H9 (cell line): ENCODE measurements around the gene CACTIN. TPM values are rescaled to one million over a fixed set of nuclear protein-coding genes. Genes with fewer than 3 reads are reported as not detected.

Experiments used
- DNase-seq: peaks from one replicate; pipeline ENCODE4 v3.0.0-alpha.2; 2017
- H2AFZ ChIP-seq: one replicate; pipeline ENCODE4 v1.6.1; 2013; ENCODE audit warnings: mild to moderate bottlenecking, low read length, control low read depth, moderate library complexity
- H2AK5ac ChIP-seq: 2 replicates; pipeline ENCODE4 v1.6.1; 2013; ENCODE audit warnings: low read length, control low read depth, mixed read lengths; ENCODE audit not compliant: insufficient read length
- H2BK120ac ChIP-seq: one replicate; pipeline ENCODE4 v1.6.1; 2013; ENCODE audit warnings: low read depth, mild to moderate bottlenecking, low read length, control low read depth, inconsistent platforms; ENCODE audit not compliant: poor library complexity, severe bottlenecking
- H2BK12ac ChIP-seq: 2 replicates; pipeline ENCODE4 v1.6.1; 2013; ENCODE audit warnings: low read length, control low read depth, mixed read lengths, low read depth; ENCODE audit not compliant: insufficient read length
- H2BK15ac ChIP-seq: 2 replicates; pipeline ENCODE4 v1.6.1; 2013; ENCODE audit warnings: low read depth, low read length, control low read depth
- H2BK20ac ChIP-seq: one replicate; pipeline ENCODE4 v1.6.1; 2013; ENCODE audit warnings: low read depth, mild to moderate bottlenecking, low read length, control low read depth, inconsistent platforms; ENCODE audit not compliant: poor library complexity, severe bottlenecking
- H2BK5ac ChIP-seq: 2 replicates; pipeline ENCODE4 v1.6.1; 2013; ENCODE audit warnings: low read length, control low read depth, mixed read lengths; ENCODE audit not compliant: insufficient read length
- H3K14ac ChIP-seq: 2 replicates; pipeline ENCODE4 v1.6.1; 2013; ENCODE audit warnings: low read length, control low read depth; ENCODE audit not compliant: insufficient read depth
- H3K18ac ChIP-seq: 2 replicates; pipeline ENCODE4 v1.6.1; 2013; ENCODE audit warnings: low read depth, mild to moderate bottlenecking, mixed read lengths, low read length, control low read depth; ENCODE audit not compliant: insufficient read length
- H3K23ac ChIP-seq: 2 replicates; pipeline ENCODE4 v1.6.1; 2013; ENCODE audit warnings: low read length, control low read depth, mixed read lengths, low read depth; ENCODE audit not compliant: insufficient read length
- H3K23me2 ChIP-seq: 2 replicates; pipeline ENCODE4 v1.6.1; 2013; ENCODE audit warnings: low read depth, mild to moderate bottlenecking, mixed read lengths, low read length, control low read depth; ENCODE audit not compliant: insufficient read length, poor library complexity, severe bottlenecking
- H3K27ac ChIP-seq: 2 replicates; pipeline ENCODE4 v1.5.1; 2013; ENCODE audit warnings: low read length, control low read depth, mixed read lengths, low read depth; ENCODE audit not compliant: insufficient read length
- H3K27me3 ChIP-seq: 2 replicates; pipeline ENCODE4 v1.6.1; 2013; ENCODE audit warnings: low read length, control low read depth, inconsistent platforms; ENCODE audit not compliant: insufficient read depth
- H3K4ac ChIP-seq: 2 replicates; pipeline ENCODE4 v1.6.1; 2013; ENCODE audit warnings: low read depth, mild to moderate bottlenecking, control low read depth, inconsistent platforms, low read length, moderate library complexity
- H3K4me1 ChIP-seq: 2 replicates; pipeline ENCODE4 v1.6.1; 2013; ENCODE audit warnings: low read length, control low read depth, inconsistent platforms; ENCODE audit not compliant: insufficient read depth
- H3K4me2 ChIP-seq: 2 replicates; pipeline ENCODE4 v1.6.1; 2013; ENCODE audit warnings: low read length, control low read depth, mixed read lengths; ENCODE audit not compliant: insufficient read length, insufficient read depth
- H3K56ac ChIP-seq: 2 replicates; pipeline ENCODE4 v1.6.1; 2013; ENCODE audit warnings: low read depth, mild to moderate bottlenecking, mixed read lengths, low read length, control low read depth; ENCODE audit not compliant: insufficient read length
- H3K79me1 ChIP-seq: 2 replicates; pipeline ENCODE4 v1.6.1; 2013; ENCODE audit warnings: low read depth, mild to moderate bottlenecking, moderate library complexity, low read length, control low read depth, inconsistent platforms; ENCODE audit not compliant: insufficient read depth, poor library complexity, severe bottlenecking
- H3K79me2 ChIP-seq: 2 replicates; pipeline ENCODE4 v1.6.1; 2013; ENCODE audit warnings: low read length, control low read depth, inconsistent platforms; ENCODE audit not compliant: insufficient read depth
- H3K9ac ChIP-seq: 2 replicates; pipeline ENCODE4 v1.6.1; 2013; ENCODE audit warnings: low read length, control low read depth, mixed read lengths; ENCODE audit not compliant: insufficient read length; ENCODE audit errors: extremely low read depth
- H3K9me3 ChIP-seq: one replicate; pipeline ENCODE4 v1.6.1; 2013; ENCODE audit warnings: low read depth, low read length, inconsistent platforms; ENCODE audit not compliant: control insufficient read depth
- H3T11ph ChIP-seq: one replicate; pipeline ENCODE4 v1.6.1; 2013; ENCODE audit warnings: mild to moderate bottlenecking, low read length, control low read depth, inconsistent platforms
- H4K20me1 ChIP-seq: one replicate; pipeline ENCODE4 v1.6.1; 2013; ENCODE audit not compliant: control insufficient read depth, insufficient read length, insufficient read depth
- H4K5ac ChIP-seq: 2 replicates; pipeline ENCODE4 v1.6.1; 2013; ENCODE audit warnings: low read depth, mild to moderate bottlenecking, mixed read lengths, low read length, control low read depth; ENCODE audit not compliant: insufficient read length
- H4K8ac ChIP-seq: replicated peaks from 2 replicates; pipeline ENCODE4 v1.6.1; 2013; ENCODE audit warnings: low read length, control low read depth, mixed read lengths, low read depth; ENCODE audit not compliant: insufficient read length
- H4K91ac ChIP-seq: 2 replicates; pipeline ENCODE4 v1.6.1; 2013; ENCODE audit warnings: low read depth, mild to moderate bottlenecking, moderate library complexity, mixed read lengths, low read length, control low read depth; ENCODE audit not compliant: insufficient read length
- H3K27ac Mint-ChIP-seq, 3 experiments: 2 replicates in 2 of 3; 3 replicates in 1 of 3; pipeline ENCODE4 v1.8.0; 2020 to 2021; ENCODE audit warnings: mixed read lengths in 3 of 3, mild to moderate bottlenecking in 1 of 3, moderate library complexity in 1 of 3
- H3K27me3 Mint-ChIP-seq: 2 replicates; pipeline ENCODE4 v1.8.0; 2021; ENCODE audit warnings: low read depth, mild to moderate bottlenecking, moderate library complexity, mixed read lengths
- H3K36me3 Mint-ChIP-seq, 3 experiments: 2 replicates in 2 of 3; 3 replicates in 1 of 3; pipeline ENCODE4 v1.8.0; 2020 to 2021; ENCODE audit warnings: low read depth in 3 of 3, mixed read lengths in 3 of 3; ENCODE audit not compliant: insufficient read depth in 1 of 3
- H3K4me1 Mint-ChIP-seq, 2 experiments: 2 replicates each; pipeline ENCODE4 v1.8.0; 2020; ENCODE audit warnings: mixed read lengths in 2 of 2
- H3K4me3 Mint-ChIP-seq, 2 experiments: 2 replicates in 1 of 2; 3 replicates in 1 of 2; pipeline ENCODE4 v1.8.0; 2020 to 2021; ENCODE audit warnings: mild to moderate bottlenecking in 2 of 2, mixed read lengths in 2 of 2, moderate library complexity in 1 of 2
- H3K9me3 Mint-ChIP-seq, 2 experiments: 2 replicates in 1 of 2; 3 replicates in 1 of 2; pipeline ENCODE4 v1.8.0; 2020; ENCODE audit warnings: mild to moderate bottlenecking in 2 of 2, mixed read lengths in 2 of 2, moderate library complexity in 1 of 2
- CTCF ChIP-seq: fragments of 200-600 bp; sonication (generic); conservative IDR thresholded peaks from 3 replicates; pipeline ENCODE4 v1.8.0; 2021; ENCODE audit warnings: antibody characterized with exemption, mild to moderate bottlenecking
- WGBS: extraction: QIAGEN DNeasy Blood & Tissue Kit; methylation state at CpG from one replicate; pipeline ENCODE4 v1.1.7; 2013; ENCODE audit warnings: missing lambda C conversion rate, low lambda C conversion rate, mixed read lengths; ENCODE audit not compliant: insufficient read length; ENCODE audit errors: extremely low coverage; 5-methylcytosine and 5-hydroxymethylcytosine counted together
- total RNA-seq: library from RNA; stranded (reverse); gene quantifications from 2 replicates; pipeline ENCODE4 v1.2.1, GENCODE V29; 2021

The CACTIN gene
- total RNA-seq, 1 experiment from 2014 or later, result 37.3 TPM

GRCh38 chr19:3642296-3642695 lies 15.7 kb upstream of the CACTIN start:
- no peak overlapping the region for H3K4me2 ChIP-seq
- H4K91ac ChIP-seq, result no peak overlapping the region
- H2BK15ac ChIP-seq, result no peak overlapping the region
- H2BK120ac ChIP-seq, result no peak overlapping the region
- H3K79me2 ChIP-seq, result no peaks in the 10 kb centered on the region
- no peak overlapping the region for H3K14ac ChIP-seq
- Mint-ChIP-seq H3K4me1 (no peaks in the 10 kb centered on the region), H3K4me3 (no peak overlapping the region; a peak in 1 of 5 replicates), H3K36me3 (peaks cover 10 to 32% (median 30%) of the 10 kb centered on the region in 3 experiments; a peak in 6 of 7 replicates), H3K27ac (no peak overlapping the region), H3K27me3 (no peaks in the 10 kb centered on the region), H3K9me3 (no peaks in the 10 kb centered on the region)
- H3K23me2 ChIP-seq, result no peaks in the 10 kb centered on the region
- no peak overlapping the region for H2BK5ac ChIP-seq
- no peaks in the 10 kb centered on the region for H3K9me3 ChIP-seq
- no peak overlapping the region for H2BK12ac ChIP-seq
- H3K4ac ChIP-seq, result no peak overlapping the region
- H3K4me1 ChIP-seq, result no peaks in the 10 kb centered on the region
- no CpG with 5 or more reads among the region's 17 CpGs for WGBS
- no peak overlapping the region for H3T11ph ChIP-seq
- no peak overlapping the region for H3K23ac ChIP-seq
- no peak overlapping the region for H2AFZ ChIP-seq
- no peak for DNase-seq
- H4K5ac ChIP-seq, result no peak overlapping the region
- TF ChIP-seq CTCF, result no peak
- H3K27ac ChIP-seq, result no peak overlapping the region
- H3K79me1 ChIP-seq, result no peaks in the 10 kb centered on the region
- no peaks in the 10 kb centered on the region for H3K27me3 ChIP-seq
- no peak overlapping the region for H3K9ac ChIP-seq
- no peak overlapping the region for H3K56ac ChIP-seq
- H2AK5ac ChIP-seq, result no peak overlapping the region
- no peak overlapping the region for H2BK20ac ChIP-seq
- H4K20me1 ChIP-seq, result no peaks in the 10 kb centered on the region
- no peak overlapping the region for H4K8ac ChIP-seq
- H3K18ac ChIP-seq, result no peak overlapping the region
